ENCODE results near the gene APOL3.
"Not testable (repeated sequence)": the region's sequence is repeated elsewhere in the genome, so short reads cannot be mapped to it uniquely, and the experiment has no call there.

APOL3 gene

GRCh38 chr22:36156515-36157419 is 3.8 kb downstream of the APOL3 start:
- DNase-seq (ENCODE audit: low read depth in 2 of 2), result peak; percentile 59 to 71

- no peak for DNase-seq (ENCODE audit: low read depth in 2 of 2)
Measured at GRCh38 chr22:36156119-36156514, 4.4 kb downstream of the APOL3 start.

GRCh38 chr22:36155702-36156101 is 4.9 kb downstream of the APOL3 start:
- DNase-seq (ENCODE audit: low read depth in 2 of 2), result no peak

GRCh38 chr22:36154423-36154945 is 6.1 kb downstream of the APOL3 start:
- DNase-seq (ENCODE audit: low read depth in 2 of 2), result no peak

GRCh38 chr22:36153501-36154422 is 6.8 kb downstream of the APOL3 start:
- no peak for DNase-seq (ENCODE audit: low read depth in 2 of 2)

GRCh38 chr22:36152821-36153220 is 7.7 kb downstream of the APOL3 start:
- not testable (repeated sequence) for DNase-seq (ENCODE audit: low read depth in 2 of 2)

- no peak for DNase-seq (ENCODE audit: low read depth in 2 of 2)
Measured at GRCh38 chr22:36152088-36152487, 8.5 kb downstream of the APOL3 start.

- no peak for DNase-seq (ENCODE audit: low read depth in 2 of 2)
Measured at GRCh38 chr22:36151006-36151595, 9.5 kb downstream of the APOL3 start.

- no peak for DNase-seq (ENCODE audit: low read depth in 2 of 2)
Measured at GRCh38 chr22:36149441-36149840, 11.1 kb downstream of the APOL3 start.

GRCh38 chr22:36148411-36148810 is 12.1 kb downstream of the APOL3 start:
- no peak for DNase-seq (ENCODE audit: low read depth in 2 of 2)

- no peak for DNase-seq (ENCODE audit: low read depth in 2 of 2)
Measured at GRCh38 chr22:36147196-36147791, 13.3 kb downstream of the APOL3 start.

GRCh38 chr22:36145881-36146280 is 14.7 kb downstream of the APOL3 start:
- DNase-seq (ENCODE audit: low read depth in 2 of 2), result no peak

- DNase-seq (ENCODE audit: low read depth in 2 of 2), result no peak
Measured at GRCh38 chr22:36144886-36145541, 15.5 kb downstream of the APOL3 start.

- DNase-seq (ENCODE audit: low read depth in 2 of 2), result no peak
Measured at GRCh38 chr22:36143956-36144355, 16.6 kb downstream of the APOL3 start.

GRCh38 chr22:36143066-36143815 is 17.3 kb downstream of the APOL3 start:
- DNase-seq (ENCODE audit: low read depth in 2 of 2), result no peak

GRCh38 chr22:36141481-36141880 is 19.1 kb downstream of the APOL3 start:
- no peak for DNase-seq (ENCODE audit: low read depth in 2 of 2)

- not testable (repeated sequence) for DNase-seq (ENCODE audit: low read depth in 2 of 2)
Measured at GRCh38 chr22:36138709-36139108, 21.8 kb downstream of the APOL3 start.

- DNase-seq (ENCODE audit: low read depth in 2 of 2), result no peak
Measured at GRCh38 chr22:36136988-36137387, 23.6 kb downstream of the APOL3 start.

- DNase-seq (ENCODE audit: low read depth in 2 of 2), result no peak
Measured at GRCh38 chr22:36136475-36136874, 24.1 kb downstream of the APOL3 start.

- DNase-seq (ENCODE audit: low read depth in 2 of 2), result no peak
Measured at GRCh38 chr22:36135306-36135980, 25.1 kb downstream of the APOL3 start.
